Measurements from ENCODE around the gene SYT2.
A peak's percentile ranks its signal among the peaks of the same experiment; 100 is the strongest.

The SYT2 gene

DNA sequence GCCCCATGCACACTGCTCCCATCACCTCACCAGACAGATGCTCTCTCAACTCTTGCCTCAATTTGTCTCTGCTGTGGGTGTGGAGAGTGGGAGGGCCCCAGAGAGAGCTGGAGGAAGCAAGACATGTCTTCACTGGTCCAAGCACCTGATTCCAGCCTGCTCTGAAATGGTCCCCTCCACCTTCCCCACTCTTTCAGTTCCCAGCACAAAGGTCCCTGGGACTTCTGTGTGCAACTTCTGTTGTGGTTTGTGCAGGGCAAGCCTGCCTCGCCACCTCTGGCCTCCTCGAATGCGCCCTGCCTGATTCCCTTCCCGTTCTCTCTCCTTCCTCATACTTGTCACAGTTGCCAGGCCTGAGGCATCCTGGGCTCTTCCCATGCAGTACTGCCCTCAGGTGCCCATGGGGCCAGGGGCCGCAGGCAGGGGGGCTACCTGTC lies 119.3 kb downstream of the SYT2 start:
- DNase-seq (ENCODE audit: extremely low read depth, low read depth): no peak
- TF ChIP-seq, protein P1, sequence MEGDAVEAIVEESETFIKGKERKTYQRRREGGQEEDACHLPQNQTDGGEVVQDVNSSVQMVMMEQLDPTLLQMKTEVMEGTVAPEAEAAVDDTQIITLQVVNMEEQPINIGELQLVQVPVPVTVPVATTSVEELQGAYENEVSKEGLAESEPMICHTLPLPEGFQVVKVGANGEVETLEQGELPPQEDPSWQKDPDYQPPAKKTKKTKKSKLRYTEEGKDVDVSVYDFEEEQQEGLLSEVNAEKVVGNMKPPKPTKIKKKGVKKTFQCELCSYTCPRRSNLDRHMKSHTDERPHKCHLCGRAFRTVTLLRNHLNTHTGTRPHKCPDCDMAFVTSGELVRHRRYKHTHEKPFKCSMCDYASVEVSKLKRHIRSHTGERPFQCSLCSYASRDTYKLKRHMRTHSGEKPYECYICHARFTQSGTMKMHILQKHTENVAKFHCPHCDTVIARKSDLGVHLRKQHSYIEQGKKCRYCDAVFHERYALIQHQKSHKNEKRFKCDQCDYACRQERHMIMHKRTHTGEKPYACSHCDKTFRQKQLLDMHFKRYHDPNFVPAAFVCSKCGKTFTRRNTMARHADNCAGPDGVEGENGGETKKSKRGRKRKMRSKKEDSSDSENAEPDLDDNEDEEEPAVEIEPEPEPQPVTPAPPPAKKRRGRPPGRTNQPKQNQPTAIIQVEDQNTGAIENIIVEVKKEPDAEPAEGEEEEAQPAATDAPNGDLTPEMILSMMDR (IDR thresholded peaks at IDR 0.05; ENCODE audit: low read depth, low read length, missing control alignments): no peak
- no peak overlapping the region for H3K4me3 ChIP-seq (replicated peaks; ENCODE audit: low read depth, low read length)

DNA sequence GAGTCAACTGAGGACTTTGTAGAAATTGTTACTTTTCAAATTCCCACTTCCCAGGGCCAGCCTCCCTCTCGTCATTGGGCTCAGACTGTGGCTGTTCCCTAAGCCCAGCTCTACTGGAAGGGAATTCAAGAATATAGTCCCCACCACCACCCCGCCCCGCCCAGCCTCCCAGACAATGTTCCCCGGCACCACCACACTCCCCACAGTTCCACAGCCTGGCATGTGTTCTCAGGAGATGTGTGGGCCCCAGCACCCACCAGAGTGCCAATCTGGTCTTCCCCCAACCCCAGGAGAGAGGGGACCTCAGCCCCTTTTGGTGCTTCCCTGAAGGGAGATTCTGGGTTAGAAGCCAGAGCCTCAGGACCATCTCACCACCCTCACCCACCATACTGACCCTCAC lies 120.1 kb downstream of the SYT2 start:
- TF ChIP-seq, protein P1 (IDR thresholded peaks at IDR 0.05; ENCODE audit: low read depth, low read length, missing control alignments): no peak
- DNase-seq (ENCODE audit: extremely low read depth, low read depth): no peak
- no peak overlapping the region for H3K4me3 ChIP-seq (replicated peaks; ENCODE audit: low read depth, low read length)

DNA sequence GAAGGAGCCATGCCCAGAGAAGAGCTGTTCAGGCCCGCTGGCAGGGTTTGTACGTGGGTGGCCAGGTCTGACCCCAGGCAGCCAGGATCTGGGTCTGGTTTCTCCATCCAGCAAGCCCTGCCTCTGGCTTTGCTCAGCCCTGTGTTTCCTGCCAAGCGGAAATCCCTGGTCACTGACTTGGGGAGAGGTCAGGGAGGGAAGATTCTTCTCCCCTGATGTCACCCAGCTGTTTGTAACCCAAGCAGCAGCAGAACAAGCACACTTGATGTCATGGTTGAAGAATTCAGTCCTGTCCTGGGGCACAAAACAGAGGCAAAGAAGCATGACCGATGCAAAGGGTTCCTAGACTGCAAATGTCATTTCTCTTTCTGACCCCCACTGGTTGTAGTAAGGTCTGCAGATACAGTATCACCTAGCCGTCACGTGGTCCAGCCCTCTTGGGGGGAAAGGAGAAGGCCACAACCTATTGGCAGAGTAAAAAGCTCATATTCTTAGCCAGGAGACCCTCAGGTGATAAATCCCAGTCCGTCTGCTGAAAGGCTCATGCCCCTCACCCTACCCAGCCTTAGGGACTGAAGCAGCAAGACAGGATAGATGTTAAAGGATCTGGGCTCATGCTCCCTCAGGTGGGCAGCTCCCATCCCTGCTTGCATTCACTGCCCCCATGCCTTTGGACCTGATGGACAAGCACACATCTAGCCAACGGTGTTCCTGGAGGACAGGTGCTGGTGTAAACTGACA lies 120.9 kb downstream of the SYT2 start:
- H3K4me3 ChIP-seq (replicated peaks; ENCODE audit: low read depth, low read length): no peak overlapping the region
- TF ChIP-seq, protein P1 (IDR thresholded peaks at IDR 0.05; ENCODE audit: low read depth, low read length, missing control alignments): no peak
- peak; percentile 98 for DNase-seq (ENCODE audit: extremely low read depth, low read depth)

DNA sequence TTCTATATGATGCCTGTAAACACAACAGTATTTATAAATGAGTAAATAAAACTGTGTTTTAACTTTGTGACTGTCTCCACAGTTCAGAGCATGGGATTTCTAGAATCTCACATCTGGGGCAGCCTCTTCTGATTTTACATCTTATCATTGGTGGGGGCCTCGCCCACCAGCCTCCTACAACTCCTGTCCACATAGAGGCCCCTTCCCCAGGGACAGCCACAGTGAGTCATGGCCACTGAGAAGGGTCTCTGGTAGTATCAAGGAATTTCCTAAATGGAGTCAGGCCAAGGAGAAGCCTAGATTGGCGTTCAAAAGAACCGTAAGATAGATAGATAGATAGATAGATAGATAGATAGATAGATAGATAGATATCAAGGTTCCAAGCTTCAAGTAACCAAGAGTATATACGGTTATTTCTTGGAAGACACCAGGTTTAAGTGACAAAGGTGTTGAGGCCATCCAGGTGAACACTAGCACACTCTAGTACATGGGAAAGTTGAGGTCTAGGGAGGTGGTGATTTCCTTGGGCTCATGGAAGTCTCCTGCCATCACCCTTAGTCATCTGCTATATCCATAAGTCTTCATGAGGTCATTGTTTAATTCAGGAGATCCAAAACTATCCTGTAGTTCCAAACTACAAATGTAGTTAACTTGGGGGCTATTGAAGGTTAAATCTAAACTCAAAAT lies 121.6 kb downstream of the SYT2 start:
- H3K4me3 ChIP-seq (replicated peaks; ENCODE audit: low read depth, low read length): no peak overlapping the region
- TF ChIP-seq, protein P1 (IDR thresholded peaks at IDR 0.05; ENCODE audit: low read depth, low read length, missing control alignments): no peak
- DNase-seq (ENCODE audit: extremely low read depth, low read depth): no peak

DNA sequence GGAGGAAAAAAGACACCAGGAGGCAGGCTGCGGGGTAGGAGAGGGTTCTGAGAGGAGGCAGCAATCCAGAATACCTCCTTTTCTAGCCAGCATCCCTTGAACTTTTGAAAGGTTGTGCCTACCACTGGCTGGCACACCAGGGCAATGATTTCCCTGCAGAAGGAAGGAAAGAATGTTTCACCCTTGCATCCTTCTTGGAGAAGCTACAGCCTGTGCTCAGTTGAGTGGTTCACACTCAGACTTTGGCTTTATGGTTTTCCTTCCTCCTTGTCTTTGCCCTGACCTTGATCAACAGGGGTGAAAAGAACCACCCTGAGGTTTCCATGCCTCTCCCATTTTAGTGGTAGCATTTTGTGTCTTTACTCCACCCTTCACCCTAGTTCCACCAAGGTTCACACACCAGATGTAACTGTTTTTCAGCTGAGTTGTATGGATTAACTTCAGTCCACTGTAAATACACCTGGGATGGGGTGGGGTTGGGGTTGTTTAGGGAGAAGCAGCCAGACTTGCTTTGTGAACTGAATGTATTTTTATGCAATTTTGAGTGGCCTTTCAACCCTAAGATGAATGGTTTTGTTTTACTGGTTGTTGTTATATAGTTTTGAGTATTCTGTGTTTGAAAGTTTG lies 122.3 kb downstream of the SYT2 start:
- TF ChIP-seq, protein P1 (IDR thresholded peaks at IDR 0.05; ENCODE audit: low read depth, low read length, missing control alignments): no peak
- no peak overlapping the region for H3K4me3 ChIP-seq (replicated peaks; ENCODE audit: low read depth, low read length)
- no peak for DNase-seq (ENCODE audit: extremely low read depth, low read depth)

DNA sequence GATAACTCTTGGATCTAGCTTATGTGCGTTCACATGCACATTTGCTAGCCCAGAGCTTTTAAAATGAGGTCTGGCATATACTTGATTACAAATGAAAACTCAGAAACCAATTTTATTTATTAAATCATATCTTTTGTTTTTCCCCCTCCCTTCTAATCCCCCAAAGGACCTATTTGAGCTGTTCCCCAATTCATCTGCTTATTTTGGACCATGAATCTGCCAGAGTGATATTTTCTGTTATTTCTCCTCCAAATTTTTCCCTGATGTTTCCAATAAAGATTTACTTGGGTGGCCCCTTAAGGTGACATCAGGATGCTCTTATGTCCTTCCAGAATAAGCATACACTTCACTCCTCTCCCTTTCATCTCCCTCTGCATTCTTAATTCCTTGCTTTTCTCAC lies 123.4 kb downstream of the SYT2 start:
- DNase-seq (ENCODE audit: extremely low read depth, low read depth): no peak
- TF ChIP-seq, protein P1 (IDR thresholded peaks at IDR 0.05; ENCODE audit: low read depth, low read length, missing control alignments): no peak

More for the DNA sequence above, 123.4 kb downstream of the SYT2 start:
- no peak overlapping the region for H3K4me3 ChIP-seq (replicated peaks; ENCODE audit: low read depth, low read length)

All from HFF-Myc (cell line).